Psoas muscle (tissue), 8 donors: ENCODE measurements around the gene COL2A1. TPM values are rescaled to one million over a fixed set of nuclear protein-coding genes. Genes with fewer than 3 reads are reported as not detected.

ENCODE experiments used
- ATAC-seq, 4 donors: fragments of 200-7000 bp; cut with Tn5 transposase; one replicate each; pipeline ENCODE4 v1.9.1; 2020; ENCODE audit warnings: moderate library complexity in 3 of 4, mild to moderate bottlenecking in 2 of 4
- DNase-seq, 2 donors: peaks; one replicate each; pipeline ENCODE4 v3.0.0-alpha.2; 2020
- H3K27ac ChIP-seq: fragments of 200-600 bp; one replicate; pipeline ENCODE4 v1.8.0; 2022
- H3K27me3 ChIP-seq, 3 donors: fragments of 200-600 bp in 1 of 3; one replicate each; pipeline versions ENCODE4 v1.6.1 to v1.8.0; 2013 to 2022; ENCODE audit warnings: low read length in 2 of 3, mild to moderate bottlenecking in 2 of 3, moderate library complexity in 1 of 3; ENCODE audit not compliant: insufficient read depth in 3 of 3
- H3K36me3 ChIP-seq, 2 donors: fragments of 200-600 bp in 1 of 2; one replicate each; pipeline versions ENCODE4 v1.6.1 to v1.8.0; 2013 to 2022; ENCODE audit warnings: low read depth in 1 of 2, mild to moderate bottlenecking in 1 of 2, moderate library complexity in 1 of 2; ENCODE audit not compliant: insufficient read depth in 1 of 2
- H3K4me1 ChIP-seq: fragments of 200-600 bp; one replicate; pipeline ENCODE4 v1.8.0; 2022
- H3K4me3 ChIP-seq: fragments of 200-600 bp; one replicate; pipeline ENCODE4 v1.8.0; 2022; ENCODE audit warnings: mild to moderate bottlenecking
- H3K9me3 ChIP-seq: fragments of 200-600 bp; one replicate; pipeline ENCODE4 v1.8.0; 2022
- CTCF ChIP-seq: fragments of 200-600 bp; IDR thresholded peaks from one replicate; pipeline ENCODE4 v1.8.0; 2022; ENCODE audit warnings: antibody characterized with exemption
- WGBS, 3 donors: extraction: QIAGEN DNeasy Blood & Tissue Kit; methylation state at CpG; one replicate each; pipeline versions ENCODE4 v1.1.6 to v1.1.7; 2013; 5-methylcytosine and 5-hydroxymethylcytosine counted together
- intact Hi-C, 2 donors: fragments of 100-400 bp; cut with DNase I; formaldehyde crosslinking; loops; one replicate each; pipeline versions ENCODE4 v1.11.0 to v1.14.2; 2022
- polyA plus RNA-seq, 3 donors: library from polyadenylated mRNA; stranded (reverse); fragments of 200-250 nt; gene quantifications; one replicate each; pipeline ENCODE4 v1.2.3, GENCODE V29; 2013
- total RNA-seq, 4 donors: library from RNA; stranded (reverse); fragmentation: NEBNext Ultra II Directional in 2 of 4; extraction: Animal tissue kit (Norgen Biotek cat#: 25700) in 2 of 4; gene quantifications; one replicate each; pipeline versions ENCODE4 v1.2.1 to v1.2.4, GENCODE V29; 2021 to 2023
- donor health status: healthy with polysubstance abuse.
- donor health status: DM: no; HTN: no; CAD: no; lungs with moderate emphysema.
- donor health status: Bipolar disorder and iron deficiency.
- donor health status: healthy.
- donor health status: DM: yes; HTN: yes; CAD: no.
- donor health status: DM: no; HTN: no; CAD: no.
- donor health status: DM: no; HTN: no; CAD: no.
- donor health status: DM: yes; HTN: yes; CAD: no.

COL2A1 gene
- total and polyA plus RNA-seq, 7 donors, result 0.06 to 0.41 (median 0.07) TPM; not detected in 4

GRCh38 chr12:48002773-48003218 lies 1.5 kb downstream of the COL2A1 start:
- Histone ChIP-seq H3K4me3 (peak overlapping the region; percentile 67), H3K4me1 (peaks cover 40% of the 10 kb centered on the region), H3K27ac (no peak overlapping the region), H3K36me3 (no peaks in the 10 kb centered on the region), H3K9me3 (no peaks in the 10 kb centered on the region), H3K27me3 (peaks cover 0 to 57% (median 19%) of the 10 kb centered on the region in 3 donors)
- intact Hi-C loops, result no loop called here
- ATAC-seq (peak; percentile 49 to 80 (median 68)), DNase-seq (peak; percentile 68 to 77)
- TF ChIP-seq CTCF, result no peak
- 1 to 2% (median 2%) methylated on average over 26 of the region's 26 CpGs for WGBS, 3 donors

GRCh38 chr12:48002414-48002730 lies 1.9 kb downstream of the COL2A1 start:
- Histone ChIP-seq H3K4me3 (peak overlapping the region; percentile 67), H3K36me3 (no peaks in the 10 kb centered on the region), H3K9me3 (no peaks in the 10 kb centered on the region), H3K4me1 (peaks cover 40% of the 10 kb centered on the region), H3K27ac (no peak overlapping the region), H3K27me3 (peaks cover 0 to 53% (median 19%) of the 10 kb centered on the region in 3 donors)
- intact Hi-C loops, result no loop called here
- TF ChIP-seq CTCF, result no peak
- WGBS, 3 donors, result 1 to 3% (median 2%) methylated on average over 13 of the region's 13 CpGs
- ATAC-seq (no peak), DNase-seq (no peak)

GRCh38 chr12:48001505-48002413 lies 2.5 kb downstream of the COL2A1 start:
- Histone ChIP-seq H3K9me3 (no peaks in the 10 kb centered on the region), H3K4me3 (peak overlapping the region; percentile 67), H3K4me1 (peaks cover 40% of the 10 kb centered on the region), H3K27ac (no peak overlapping the region), H3K27me3 (peaks cover 0 to 47% (median 19%) of the 10 kb centered on the region in 3 donors), H3K36me3 (no peaks in the 10 kb centered on the region)
- 0 to 1% (median 0%) methylated on average over 57 of the region's 57 CpGs for WGBS, 3 donors
- TF ChIP-seq CTCF, result no peak
- intact Hi-C loops, result loop anchor here in 1 of 2 donors (2.0 kb wide), 1 partner anchor 37 kb away; no protein-coding TSS in a partner anchor
- DNase-seq (peak in 1 of 2 donors; percentile 55), ATAC-seq (peak; percentile 71 to 80 (median 75))

GRCh38 chr12:48000878-48001504 lies 3.3 kb downstream of the COL2A1 start:
- TF ChIP-seq CTCF, result no peak
- H3K4me1 ChIP-seq, result peaks cover 47% of the 10 kb centered on the region

More at GRCh38 chr12:48000878-48001504, 3.3 kb downstream of the COL2A1 start:
- ATAC-seq, result peak; percentile 17 to 54 (median 27)
- Histone ChIP-seq H3K27ac (no peak overlapping the region), H3K36me3 (no peaks in the 10 kb centered on the region), H3K4me3 (peak overlapping the region; percentile 67), H3K27me3 (peaks cover 0 to 40% (median 19%) of the 10 kb centered on the region in 3 donors), H3K9me3 (no peaks in the 10 kb centered on the region)
- 10 to 19% (median 15%) methylated on average over 18 of the region's 18 CpGs for WGBS, 3 donors
- intact Hi-C loops, result loop anchor here in 1 of 2 donors (2.0 kb wide), 1 partner anchor 36 kb away; no protein-coding TSS in a partner anchor
- peak in 1 of 2 donors; percentile 34 for DNase-seq
